Measurements from ENCODE around the gene DMRT2. TPM values are rescaled to one million over a fixed set of nuclear protein-coding genes. Genes with fewer than 3 reads are reported as not detected.

Gene DMRT2
- total RNA-seq, 2 experiments from 2014 or later = 14.7 to 18.9 TPM

- POLR2A ChIA-PET = interaction anchor here (0.6 to 1.6 kb wide), 4 partner anchors 13 to 349 kb away, joined by 3 read pairs; no protein-coding TSS in a partner anchor
- CTCF ChIA-PET (ENCODE audit: unreplicated experiment) = no interaction called here
- no peaks in the 10 kb centered on the region for H3K9me3 ChIP-seq (ENCODE audit: low read length)
- TF ChIP-seq CTCF (conservative IDR thresholded peaks at IDR 0.05; ENCODE audit: low read length) = no peak
- no peak for TF ChIP-seq EZH2phosphoT487 (IDR thresholded peaks at IDR 0.05; ENCODE audit: borderline replicate concordance, low read depth, low read length)
- H3K4me2 ChIP-seq (ENCODE audit: low read length) = no peak overlapping the region
- intact Hi-C loops (cut with micrococcal nuclease; ENCODE audit: unreplicated experiment) = no loop called here
- H3K9me2 ChIP-seq (ENCODE audit: insufficient read depth, low read length) = no peaks in the 10 kb centered on the region
- no peaks in the 10 kb centered on the region for H3K36me3 ChIP-seq (ENCODE audit: insufficient read depth, low read length)
- BruUV-seq (replicated peaks) = no TSS peak
- no peak overlapping the region for H2AFZ ChIP-seq (ENCODE audit: low read length)
- H4K20me1 ChIP-seq (ENCODE audit: insufficient read depth, low read length) = no peaks in the 10 kb centered on the region
- no peaks in the 10 kb centered on the region for H3K79me2 ChIP-seq (ENCODE audit: insufficient read depth, low read depth, low read length)
- DNase-seq (ENCODE audit: low spot score) = no peak
- H3K4me3 ChIP-seq (ENCODE audit: low read depth, low read length, poor library complexity, severe bottlenecking) = no peak overlapping the region
- no peak overlapping the region for H3K27ac ChIP-seq (ENCODE audit: low read depth, low read length, poor library complexity, severe bottlenecking)
- no peaks in the 10 kb centered on the region for H3K4me1 ChIP-seq (ENCODE audit: insufficient read depth, low read length, poor library complexity, severe bottlenecking)
Measured at GRCh38 chr9:1034271-1034670, 15.9 kb upstream of the DMRT2 start.

DNA sequence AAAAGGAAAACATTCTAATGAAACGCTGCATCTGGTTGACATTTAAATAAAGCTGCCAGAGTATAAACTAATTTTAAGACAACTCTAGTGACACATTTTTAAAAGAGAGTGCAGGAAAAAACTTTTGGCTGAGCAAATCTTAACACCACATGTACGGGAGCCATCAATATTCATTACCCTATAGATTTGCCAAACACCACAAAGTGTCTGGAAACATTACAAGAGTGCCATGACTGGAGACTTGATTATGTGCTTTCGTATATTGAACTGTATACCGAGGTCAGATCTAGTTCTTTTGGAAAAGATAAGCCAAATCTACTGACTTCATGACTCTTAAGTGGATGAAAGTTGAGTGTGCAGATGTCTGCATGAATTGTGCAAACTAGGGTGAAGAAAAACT lies 10.6 kb upstream of the DMRT2 start:
- H3K36me3 ChIP-seq (ENCODE audit: insufficient read depth, low read length) = no peaks in the 10 kb centered on the region
- H3K27ac ChIP-seq (ENCODE audit: low read depth, low read length, poor library complexity, severe bottlenecking) = no peak overlapping the region
- H3K4me1 ChIP-seq (ENCODE audit: insufficient read depth, low read length, poor library complexity, severe bottlenecking) = no peaks in the 10 kb centered on the region
- no peak overlapping the region for H3K4me3 ChIP-seq (ENCODE audit: low read depth, low read length, poor library complexity, severe bottlenecking)
- H3K9me3 ChIP-seq (ENCODE audit: low read length) = no peaks in the 10 kb centered on the region
- CTCF ChIA-PET (ENCODE audit: unreplicated experiment) = no interaction called here
- H4K20me1 ChIP-seq (ENCODE audit: insufficient read depth, low read length) = no peaks in the 10 kb centered on the region
- DNase-seq (ENCODE audit: low spot score) = no peak
- no peak overlapping the region for H3K4me2 ChIP-seq (ENCODE audit: low read length)
- TF ChIP-seq EZH2phosphoT487 (IDR thresholded peaks at IDR 0.05; ENCODE audit: borderline replicate concordance, low read depth, low read length) = no peak
- TF ChIP-seq CTCF (conservative IDR thresholded peaks at IDR 0.05; ENCODE audit: low read length) = no peak
- no peak overlapping the region for H2AFZ ChIP-seq (ENCODE audit: low read length)
- no peaks in the 10 kb centered on the region for H3K79me2 ChIP-seq (ENCODE audit: insufficient read depth, low read depth, low read length)
- POLR2A ChIA-PET = no interaction called here
- intact Hi-C loops (cut with micrococcal nuclease; ENCODE audit: unreplicated experiment) = no loop called here
- BruUV-seq (replicated peaks) = no TSS peak
- no peaks in the 10 kb centered on the region for H3K9me2 ChIP-seq (ENCODE audit: insufficient read depth, low read length)

GRCh38 chr9:1042466-1042865 lies 7.7 kb upstream of the DMRT2 start:
- CTCF ChIA-PET (ENCODE audit: unreplicated experiment) = no interaction called here
- no peaks in the 10 kb centered on the region for H3K4me1 ChIP-seq (ENCODE audit: insufficient read depth, low read length, poor library complexity, severe bottlenecking)
- no peaks in the 10 kb centered on the region for H3K36me3 ChIP-seq (ENCODE audit: insufficient read depth, low read length)
- no peaks in the 10 kb centered on the region for H4K20me1 ChIP-seq (ENCODE audit: insufficient read depth, low read length)
- intact Hi-C loops (cut with micrococcal nuclease; ENCODE audit: unreplicated experiment) = no loop called here
- H3K9me2 ChIP-seq (ENCODE audit: insufficient read depth, low read length) = no peaks in the 10 kb centered on the region
- H3K27ac ChIP-seq (ENCODE audit: low read depth, low read length, poor library complexity, severe bottlenecking) = no peak overlapping the region
- POLR2A ChIA-PET = no interaction called here
- H3K4me2 ChIP-seq (ENCODE audit: low read length) = no peak overlapping the region
- no peak overlapping the region for H2AFZ ChIP-seq (ENCODE audit: low read length)
- H3K79me2 ChIP-seq (ENCODE audit: insufficient read depth, low read depth, low read length) = no peaks in the 10 kb centered on the region
- no peak overlapping the region for H3K4me3 ChIP-seq (ENCODE audit: low read depth, low read length, poor library complexity, severe bottlenecking)
- DNase-seq (ENCODE audit: low spot score) = no peak
- no peaks in the 10 kb centered on the region for H3K9me3 ChIP-seq (ENCODE audit: low read length)
- BruUV-seq (replicated peaks) = no TSS peak
- TF ChIP-seq CTCF (conservative IDR thresholded peaks at IDR 0.05; ENCODE audit: low read length) (no peak), EZH2phosphoT487 (IDR thresholded peaks at IDR 0.05; ENCODE audit: borderline replicate concordance, low read depth, low read length) (no peak)

Data from OCI-LY7 (cell line).